ENCODE measurements around the gene MET.
"Not testable (repeated sequence)": the region's sequence is repeated elsewhere in the genome, so short reads cannot be mapped to it uniquely, and the experiment has no call there.

MET gene

DNA sequence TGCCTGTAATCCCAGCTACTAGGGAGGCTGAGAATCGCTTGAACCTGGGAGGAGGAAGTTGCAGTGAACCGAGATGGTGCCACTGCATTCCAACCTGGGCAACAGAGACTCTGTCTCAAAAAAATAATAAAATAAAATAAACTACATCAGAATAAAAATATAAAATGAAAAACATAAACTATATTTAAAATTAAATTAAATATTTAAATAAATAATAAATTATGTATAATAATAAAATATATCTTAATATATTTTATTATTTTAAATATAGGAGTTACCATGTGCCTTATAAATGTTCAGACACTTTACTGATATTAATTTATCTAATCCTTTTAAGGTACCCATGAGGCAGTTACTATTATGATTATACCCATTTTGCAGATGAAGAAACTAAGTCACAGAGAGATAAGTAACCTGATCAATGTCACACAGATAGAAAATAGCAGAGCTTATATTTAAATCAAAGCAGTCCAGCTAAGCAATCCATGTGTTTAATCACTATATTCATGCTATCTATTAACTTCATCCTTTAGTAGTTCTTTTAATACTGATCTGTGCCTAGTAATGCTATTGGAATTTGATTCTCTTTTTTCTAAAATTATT, 30.3 kb upstream of the MET start:
- Histone ChIP-seq H3K27ac (ENCODE audit: low read length) (no peak overlapping the region), H3K9me3 (ENCODE audit: control insufficient read depth in 1 of 2, low read length in 2 of 2) (no peaks in the 10 kb centered on the region), H3K36me3 (ENCODE audit: control insufficient read depth in 1 of 2, insufficient read depth in 2 of 2, low read length in 2 of 2) (no peaks in the 10 kb centered on the region), H3K4me3 (ENCODE audit: low read depth in 1 of 2, low read length in 2 of 2) (no peak overlapping the region), H3K4me1 (ENCODE audit: control insufficient read depth in 1 of 2, insufficient read depth in 2 of 2, low read length in 2 of 2) (no peaks in the 10 kb centered on the region), H3K27me3 (ENCODE audit: low read depth, low read length) (no peaks in the 10 kb centered on the region)

DNA sequence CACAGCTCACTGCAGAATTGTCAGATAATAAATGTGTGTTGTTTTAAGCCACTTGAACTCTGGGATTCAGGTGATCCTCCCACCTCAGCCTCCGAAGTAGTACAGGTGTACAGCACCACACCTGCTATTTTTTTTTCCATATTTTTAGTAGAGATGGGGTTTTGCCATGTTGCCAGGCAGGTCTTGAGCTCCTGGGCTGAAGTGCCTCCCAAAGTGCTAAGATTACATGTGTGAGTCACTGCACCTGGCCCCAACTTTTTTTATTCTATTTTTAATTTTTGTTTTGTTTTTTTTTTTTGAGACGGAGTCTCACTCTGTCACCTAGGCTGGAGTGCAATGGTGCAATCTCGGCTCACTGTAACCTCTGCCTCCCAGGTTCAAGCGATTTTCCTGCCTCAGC, 28.8 kb upstream of the MET start:
- not testable (repeated sequence) for H3K27me3 ChIP-seq (ENCODE audit: low read depth, low read length); H3K36me3 ChIP-seq (ENCODE audit: control insufficient read depth in 1 of 2, insufficient read depth in 2 of 2, low read length in 2 of 2); H3K4me3 ChIP-seq (ENCODE audit: low read depth in 1 of 2, low read length in 2 of 2); H3K4me1 ChIP-seq (ENCODE audit: control insufficient read depth in 1 of 2, insufficient read depth in 2 of 2, low read length in 2 of 2); H3K27ac ChIP-seq (ENCODE audit: low read length); H3K9me3 ChIP-seq (ENCODE audit: control insufficient read depth in 1 of 2, low read length in 2 of 2)

DNA sequence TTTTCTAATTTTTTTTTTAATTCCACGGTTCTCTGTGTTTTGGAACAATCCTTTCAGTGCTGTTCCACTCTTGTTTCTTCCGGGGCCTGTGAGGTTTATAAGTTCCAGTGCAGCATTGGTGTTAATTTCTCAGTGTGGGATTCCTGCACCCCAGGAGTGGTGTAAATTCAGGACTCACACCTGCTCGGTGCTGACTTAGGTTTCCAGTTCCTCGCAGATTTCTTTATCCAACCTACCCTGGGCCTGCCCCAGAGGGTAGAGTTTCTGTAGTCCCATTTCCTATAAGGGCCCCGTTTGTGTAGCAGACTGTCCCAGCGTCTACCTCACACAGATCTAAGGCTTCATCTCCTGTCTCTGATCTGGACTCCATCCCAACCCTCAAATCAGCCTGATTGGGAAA, 27.4 kb upstream of the MET start:
- H3K36me3 ChIP-seq (ENCODE audit: control insufficient read depth in 1 of 2, insufficient read depth in 2 of 2, low read length in 2 of 2), result no peaks in the 10 kb centered on the region
- no peak overlapping the region for H3K27ac ChIP-seq (ENCODE audit: low read length)
- no peak overlapping the region for H3K4me3 ChIP-seq (ENCODE audit: low read depth in 1 of 2, low read length in 2 of 2)
- no peaks in the 10 kb centered on the region for H3K4me1 ChIP-seq (ENCODE audit: control insufficient read depth in 1 of 2, insufficient read depth in 2 of 2, low read length in 2 of 2)
- H3K9me3 ChIP-seq (ENCODE audit: control insufficient read depth in 1 of 2, low read length in 2 of 2), result no peaks in the 10 kb centered on the region
- H3K27me3 ChIP-seq (ENCODE audit: low read depth, low read length), result no peaks in the 10 kb centered on the region

DNA sequence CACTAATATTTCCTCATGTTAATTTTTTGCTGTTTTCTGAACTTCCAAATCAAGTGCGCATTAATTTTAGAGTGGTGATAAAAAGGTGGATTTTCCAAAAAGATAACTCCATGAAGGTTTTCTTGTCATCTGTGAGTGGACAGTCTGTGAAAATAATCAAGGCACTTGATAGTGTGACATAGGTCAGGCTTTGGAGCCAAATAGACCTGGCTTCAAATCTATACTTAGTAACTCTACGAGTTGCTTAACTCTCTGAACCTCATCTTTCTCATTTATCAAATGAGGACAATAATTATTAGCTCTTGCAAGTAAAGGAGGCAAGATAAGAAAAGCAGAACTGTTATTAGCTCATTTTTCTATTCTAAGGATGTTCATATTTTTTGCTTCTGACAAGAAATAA, 24.7 kb upstream of the MET start:
- H3K27me3 ChIP-seq (ENCODE audit: low read depth, low read length), result no peaks in the 10 kb centered on the region
- H3K9me3 ChIP-seq (ENCODE audit: control insufficient read depth in 1 of 2, low read length in 2 of 2), result no peaks in the 10 kb centered on the region

DNA sequence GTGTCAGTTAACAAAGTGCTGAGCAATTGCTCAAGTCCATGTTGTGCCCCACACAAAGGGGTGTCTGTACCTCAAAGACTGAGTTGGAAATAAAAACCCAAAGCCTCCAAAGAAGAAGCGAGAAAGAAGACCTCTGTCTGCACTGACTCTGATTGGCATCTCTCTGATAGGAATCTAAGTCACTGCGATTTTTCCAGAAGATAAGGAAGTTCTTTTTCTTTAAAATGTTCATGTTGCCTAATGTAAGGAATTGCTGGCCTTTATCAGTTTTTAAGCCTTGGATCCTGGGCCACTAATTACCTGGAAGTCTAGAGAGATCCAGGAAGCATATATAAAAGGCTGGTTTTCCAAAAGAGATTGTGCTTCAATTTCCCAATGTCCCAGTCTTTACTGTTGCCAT, 24.1 kb upstream of the MET start:
- no peak overlapping the region for H3K4me3 ChIP-seq (ENCODE audit: low read depth in 1 of 2, low read length in 2 of 2)
- no peaks in the 10 kb centered on the region for H3K4me1 ChIP-seq (ENCODE audit: control insufficient read depth in 1 of 2, insufficient read depth in 2 of 2, low read length in 2 of 2)
- no peaks in the 10 kb centered on the region for H3K27me3 ChIP-seq (ENCODE audit: low read depth, low read length)
- no peak overlapping the region for H3K27ac ChIP-seq (ENCODE audit: low read length)
- no peaks in the 10 kb centered on the region for H3K9me3 ChIP-seq (ENCODE audit: control insufficient read depth in 1 of 2, low read length in 2 of 2)
- no peaks in the 10 kb centered on the region for H3K36me3 ChIP-seq (ENCODE audit: control insufficient read depth in 1 of 2, insufficient read depth in 2 of 2, low read length in 2 of 2)

More for the DNA sequence above, 24.7 kb upstream of the MET start:
- H3K36me3 ChIP-seq (ENCODE audit: control insufficient read depth in 1 of 2, insufficient read depth in 2 of 2, low read length in 2 of 2), result no peaks in the 10 kb centered on the region
- H3K4me3 ChIP-seq (ENCODE audit: low read depth in 1 of 2, low read length in 2 of 2), result no peak overlapping the region
- H3K4me1 ChIP-seq (ENCODE audit: control insufficient read depth in 1 of 2, insufficient read depth in 2 of 2, low read length in 2 of 2), result no peaks in the 10 kb centered on the region
- H3K27ac ChIP-seq (ENCODE audit: low read length), result no peak overlapping the region

DNA sequence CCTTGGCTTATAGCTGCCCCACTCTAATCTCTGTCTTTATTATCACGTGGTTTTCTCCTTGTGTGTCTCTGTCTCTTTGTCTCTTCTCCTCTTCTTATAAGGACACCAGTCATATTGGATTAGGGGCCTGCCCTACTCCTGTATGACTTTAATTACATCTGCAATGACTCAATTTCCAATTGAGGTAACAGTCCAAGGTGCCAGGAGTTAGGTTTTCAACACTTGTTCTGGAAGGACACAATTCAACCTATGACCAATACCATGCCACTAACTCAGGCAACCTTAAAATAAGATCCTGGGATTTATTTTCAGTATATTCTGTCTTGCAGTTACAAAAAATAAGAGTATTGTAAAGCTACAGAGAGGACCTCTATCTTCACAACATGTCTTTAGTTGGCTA, 21.6 kb upstream of the MET start:
- Histone ChIP-seq H3K9me3 (ENCODE audit: control insufficient read depth in 1 of 2, low read length in 2 of 2) (no peaks in the 10 kb centered on the region), H3K4me1 (ENCODE audit: control insufficient read depth in 1 of 2, insufficient read depth in 2 of 2, low read length in 2 of 2) (no peaks in the 10 kb centered on the region), H3K36me3 (ENCODE audit: control insufficient read depth in 1 of 2, insufficient read depth in 2 of 2, low read length in 2 of 2) (no peaks in the 10 kb centered on the region), H3K4me3 (ENCODE audit: low read depth in 1 of 2, low read length in 2 of 2) (no peak overlapping the region), H3K27me3 (ENCODE audit: low read depth, low read length) (no peaks in the 10 kb centered on the region), H3K27ac (ENCODE audit: low read length) (no peak overlapping the region)

DNA sequence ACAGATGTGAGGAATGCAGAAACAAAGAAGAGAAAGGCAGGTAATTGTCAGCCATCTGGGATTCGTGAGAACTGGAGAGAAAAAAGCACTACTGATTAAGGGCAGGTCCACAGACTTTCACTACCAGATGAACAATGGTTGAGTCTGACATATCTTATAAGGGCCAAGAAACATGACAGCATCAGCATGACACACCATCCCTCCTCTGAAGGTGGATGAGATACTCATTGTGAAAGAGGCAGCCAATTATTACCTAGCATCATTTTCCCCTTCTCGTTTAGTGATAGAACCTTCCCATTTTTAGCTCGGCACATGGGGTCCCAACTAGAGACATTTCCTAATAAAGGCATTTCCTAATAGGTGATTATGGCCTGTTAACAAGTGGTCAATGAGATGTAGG, 19.2 kb upstream of the MET start:
- no peak overlapping the region for H3K4me3 ChIP-seq (ENCODE audit: low read depth in 1 of 2, low read length in 2 of 2)
- no peak overlapping the region for H3K27ac ChIP-seq (ENCODE audit: low read length)
- no peaks in the 10 kb centered on the region for H3K9me3 ChIP-seq (ENCODE audit: control insufficient read depth in 1 of 2, low read length in 2 of 2)
- no peaks in the 10 kb centered on the region for H3K36me3 ChIP-seq (ENCODE audit: control insufficient read depth in 1 of 2, insufficient read depth in 2 of 2, low read length in 2 of 2)
- no peaks in the 10 kb centered on the region for H3K4me1 ChIP-seq (ENCODE audit: control insufficient read depth in 1 of 2, insufficient read depth in 2 of 2, low read length in 2 of 2)
- no peaks in the 10 kb centered on the region for H3K27me3 ChIP-seq (ENCODE audit: low read depth, low read length)

DNA sequence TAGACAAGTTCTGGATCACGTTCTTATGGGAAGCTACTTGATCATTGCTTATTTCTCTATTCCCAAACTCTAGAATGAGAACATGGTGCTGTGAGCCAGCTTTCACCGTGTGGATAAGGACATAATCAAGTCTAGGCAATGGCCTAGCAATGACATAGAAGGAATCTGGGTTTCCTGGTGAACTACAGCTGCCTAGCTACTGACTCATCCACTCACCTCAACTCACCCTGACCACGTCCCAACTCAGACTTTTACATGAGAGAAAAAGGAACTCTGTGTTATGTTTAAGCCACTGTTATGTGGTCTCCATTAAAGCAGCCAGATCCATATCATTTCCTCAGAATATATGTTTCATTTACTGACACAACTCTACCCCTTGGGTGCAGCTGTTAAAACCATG, 18.8 kb upstream of the MET start:
- Histone ChIP-seq H3K9me3 (ENCODE audit: control insufficient read depth in 1 of 2, low read length in 2 of 2) (no peaks in the 10 kb centered on the region), H3K4me3 (ENCODE audit: low read depth in 1 of 2, low read length in 2 of 2) (no peak overlapping the region), H3K4me1 (ENCODE audit: control insufficient read depth in 1 of 2, insufficient read depth in 2 of 2, low read length in 2 of 2) (no peaks in the 10 kb centered on the region), H3K36me3 (ENCODE audit: control insufficient read depth in 1 of 2, insufficient read depth in 2 of 2, low read length in 2 of 2) (no peaks in the 10 kb centered on the region), H3K27ac (ENCODE audit: low read length) (no peak overlapping the region), H3K27me3 (ENCODE audit: low read depth, low read length) (no peaks in the 10 kb centered on the region)

DNA sequence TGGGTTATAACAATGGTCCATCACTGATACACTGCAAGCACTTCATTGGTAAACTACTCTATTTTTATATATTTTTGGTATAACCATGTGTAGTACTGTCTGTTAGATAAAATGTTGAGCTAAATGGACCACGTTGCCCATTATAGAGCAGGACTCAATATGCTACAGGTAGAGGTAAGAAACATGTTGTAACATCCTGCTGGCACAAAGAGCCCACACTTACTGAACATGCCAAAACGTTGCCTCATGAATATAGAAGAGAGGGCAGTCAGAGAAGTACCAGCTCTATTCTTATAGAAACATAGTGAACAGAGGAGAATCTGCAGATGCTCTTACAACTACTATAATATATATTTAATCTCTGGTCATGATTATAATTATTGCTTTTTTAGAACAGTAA, 18.4 kb upstream of the MET start:
- no peaks in the 10 kb centered on the region for H3K36me3 ChIP-seq (ENCODE audit: control insufficient read depth in 1 of 2, insufficient read depth in 2 of 2, low read length in 2 of 2)
- H3K27ac ChIP-seq (ENCODE audit: low read length), result no peak overlapping the region
- H3K4me1 ChIP-seq (ENCODE audit: control insufficient read depth in 1 of 2, insufficient read depth in 2 of 2, low read length in 2 of 2), result no peaks in the 10 kb centered on the region
- no peak overlapping the region for H3K4me3 ChIP-seq (ENCODE audit: low read depth in 1 of 2, low read length in 2 of 2)
- no peaks in the 10 kb centered on the region for H3K27me3 ChIP-seq (ENCODE audit: low read depth, low read length)
- H3K9me3 ChIP-seq (ENCODE audit: control insufficient read depth in 1 of 2, low read length in 2 of 2), result no peaks in the 10 kb centered on the region

DNA sequence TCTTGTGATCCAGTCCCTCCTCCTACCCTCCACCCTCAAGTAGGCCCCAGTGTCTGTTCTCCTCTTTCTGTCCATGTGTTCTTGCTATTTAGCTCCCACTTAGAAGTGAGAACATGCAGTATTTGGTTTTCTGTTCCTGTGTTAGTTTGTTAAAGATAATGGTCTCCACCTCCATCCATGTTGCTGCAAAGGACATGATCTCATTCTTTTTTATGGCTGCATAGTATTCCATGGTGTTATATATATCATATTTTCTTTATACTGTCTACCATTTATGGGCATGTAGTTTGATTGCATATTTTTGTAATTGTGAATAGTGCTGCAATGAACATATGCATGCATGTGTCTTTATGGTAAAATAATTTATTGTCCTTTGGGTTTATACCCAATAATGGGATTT, 12.7 kb upstream of the MET start:
- H3K27ac ChIP-seq (ENCODE audit: low read length); H3K9me3 ChIP-seq (ENCODE audit: control insufficient read depth in 1 of 2, low read length in 2 of 2); H3K27me3 ChIP-seq (ENCODE audit: low read depth, low read length); H3K36me3 ChIP-seq (ENCODE audit: control insufficient read depth in 1 of 2, insufficient read depth in 2 of 2, low read length in 2 of 2); H3K4me1 ChIP-seq (ENCODE audit: control insufficient read depth in 1 of 2, insufficient read depth in 2 of 2, low read length in 2 of 2); H3K4me3 ChIP-seq (ENCODE audit: low read depth in 1 of 2, low read length in 2 of 2): not testable (repeated sequence)

DNA sequence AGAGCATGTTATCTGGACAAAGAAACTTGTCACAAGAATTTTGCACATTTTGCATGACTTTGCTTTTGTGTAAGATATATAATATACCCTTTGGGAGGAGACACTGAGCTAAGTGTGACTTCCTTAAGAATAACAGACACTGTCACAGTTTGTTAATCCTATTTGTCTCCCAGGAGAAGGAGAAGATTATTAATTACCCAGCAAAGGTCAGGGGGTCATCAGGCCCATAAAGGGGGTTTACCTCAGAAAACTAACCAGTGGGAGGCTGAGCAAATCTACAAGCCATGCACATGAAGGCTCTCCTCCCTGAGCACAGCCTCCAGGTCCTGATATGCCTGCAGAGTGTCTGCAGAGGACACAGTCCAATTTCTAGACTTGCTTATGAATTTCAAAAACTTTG, 10.1 kb upstream of the MET start:
- Histone ChIP-seq H3K27ac (ENCODE audit: low read length) (no peak overlapping the region), H3K4me3 (ENCODE audit: low read depth in 1 of 2, low read length in 2 of 2) (no peak overlapping the region), H3K9me3 (ENCODE audit: control insufficient read depth in 1 of 2, low read length in 2 of 2) (no peaks in the 10 kb centered on the region), H3K4me1 (ENCODE audit: control insufficient read depth in 1 of 2, insufficient read depth in 2 of 2, low read length in 2 of 2) (no peaks in the 10 kb centered on the region), H3K27me3 (ENCODE audit: low read depth, low read length) (no peaks in the 10 kb centered on the region), H3K36me3 (ENCODE audit: control insufficient read depth in 1 of 2, insufficient read depth in 2 of 2, low read length in 2 of 2) (no peaks in the 10 kb centered on the region)

DNA sequence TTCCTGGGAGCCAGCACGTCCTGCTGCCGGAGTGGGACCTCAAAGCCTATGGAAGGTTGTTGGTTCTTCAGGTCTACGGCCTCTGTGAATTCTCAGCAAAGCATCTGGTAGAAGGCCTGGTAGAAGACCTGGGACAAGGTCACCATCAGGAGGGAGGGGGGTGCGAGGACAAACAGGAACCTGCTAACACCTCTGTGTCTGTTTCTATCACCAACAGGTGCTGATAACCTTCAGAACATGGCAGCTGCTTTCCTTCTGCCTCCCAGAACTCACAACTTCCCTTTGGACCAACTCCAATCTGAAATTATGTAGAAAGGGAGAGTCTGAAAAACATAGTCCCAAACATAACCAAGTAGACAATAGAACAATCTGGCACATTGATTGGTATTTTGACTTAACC, 8.3 kb upstream of the MET start:
- Histone ChIP-seq H3K27me3 (ENCODE audit: low read depth, low read length) (no peaks in the 10 kb centered on the region), H3K9me3 (ENCODE audit: control insufficient read depth in 1 of 2, low read length in 2 of 2) (no peaks in the 10 kb centered on the region), H3K36me3 (ENCODE audit: control insufficient read depth in 1 of 2, insufficient read depth in 2 of 2, low read length in 2 of 2) (no peaks in the 10 kb centered on the region), H3K4me1 (ENCODE audit: control insufficient read depth in 1 of 2, insufficient read depth in 2 of 2, low read length in 2 of 2) (no peaks in the 10 kb centered on the region), H3K27ac (ENCODE audit: low read length) (no peak overlapping the region), H3K4me3 (ENCODE audit: low read depth in 1 of 2, low read length in 2 of 2) (no peak overlapping the region)
